22Rv1 (cell line): ENCODE results near the gene CUTA.

Experiments used
- ZFX ChIP-seq: fragments of 450-650 bp; IDR thresholded peaks from 2 replicates; pipeline ENCODE4 v1.6.1; 2017; ENCODE audit warnings: antibody characterized with exemption, borderline replicate concordance
- TF ChIP-seq, protein P1 (sequence below): fragments of 450-650 bp; IDR thresholded peaks from 2 replicates; pipeline ENCODE4 v1.5.1; 2017; ENCODE audit warnings: mild to moderate bottlenecking

DNA sequence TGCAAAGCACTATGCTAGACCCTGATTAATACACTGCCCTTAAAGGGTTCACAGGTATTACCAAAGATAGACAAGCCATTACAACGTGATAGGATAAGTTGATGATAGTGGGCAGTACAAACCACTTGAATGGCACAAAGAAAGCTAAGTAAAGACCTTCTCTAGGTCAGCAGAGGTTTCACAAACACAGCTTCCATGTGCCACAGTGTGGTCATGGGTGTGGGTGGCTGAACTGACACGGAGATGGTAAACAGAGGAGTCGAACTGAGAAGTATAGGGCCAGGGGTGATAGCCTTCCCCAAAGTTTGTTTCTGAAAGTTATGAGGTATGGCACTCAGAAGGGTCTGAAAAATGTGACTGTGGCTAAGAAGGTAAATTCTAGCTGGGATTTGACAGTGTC lies 40.8 kb upstream of the CUTA start:
- TF ChIP-seq, protein P1, sequence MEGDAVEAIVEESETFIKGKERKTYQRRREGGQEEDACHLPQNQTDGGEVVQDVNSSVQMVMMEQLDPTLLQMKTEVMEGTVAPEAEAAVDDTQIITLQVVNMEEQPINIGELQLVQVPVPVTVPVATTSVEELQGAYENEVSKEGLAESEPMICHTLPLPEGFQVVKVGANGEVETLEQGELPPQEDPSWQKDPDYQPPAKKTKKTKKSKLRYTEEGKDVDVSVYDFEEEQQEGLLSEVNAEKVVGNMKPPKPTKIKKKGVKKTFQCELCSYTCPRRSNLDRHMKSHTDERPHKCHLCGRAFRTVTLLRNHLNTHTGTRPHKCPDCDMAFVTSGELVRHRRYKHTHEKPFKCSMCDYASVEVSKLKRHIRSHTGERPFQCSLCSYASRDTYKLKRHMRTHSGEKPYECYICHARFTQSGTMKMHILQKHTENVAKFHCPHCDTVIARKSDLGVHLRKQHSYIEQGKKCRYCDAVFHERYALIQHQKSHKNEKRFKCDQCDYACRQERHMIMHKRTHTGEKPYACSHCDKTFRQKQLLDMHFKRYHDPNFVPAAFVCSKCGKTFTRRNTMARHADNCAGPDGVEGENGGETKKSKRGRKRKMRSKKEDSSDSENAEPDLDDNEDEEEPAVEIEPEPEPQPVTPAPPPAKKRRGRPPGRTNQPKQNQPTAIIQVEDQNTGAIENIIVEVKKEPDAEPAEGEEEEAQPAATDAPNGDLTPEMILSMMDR = no peak
- no peak for TF ChIP-seq ZFX
